HG03064 (cell line): ENCODE measurements around the gene HAPLN2.
A peak's percentile ranks its signal among the peaks of the same experiment; 100 is the strongest.
"Not testable (repeated sequence)": the region's sequence is repeated elsewhere in the genome, so short reads cannot be mapped to it uniquely, and the experiment has no call there.

Source experiments
- ATAC-seq: cut with Tn5 transposase; IDR thresholded peaks from one replicate; pipeline ENCODE4 v1.9.1; 2021; ENCODE audit warnings: low read depth; ENCODE audit not compliant: unreplicated experiment

Gene HAPLN2

DNA sequence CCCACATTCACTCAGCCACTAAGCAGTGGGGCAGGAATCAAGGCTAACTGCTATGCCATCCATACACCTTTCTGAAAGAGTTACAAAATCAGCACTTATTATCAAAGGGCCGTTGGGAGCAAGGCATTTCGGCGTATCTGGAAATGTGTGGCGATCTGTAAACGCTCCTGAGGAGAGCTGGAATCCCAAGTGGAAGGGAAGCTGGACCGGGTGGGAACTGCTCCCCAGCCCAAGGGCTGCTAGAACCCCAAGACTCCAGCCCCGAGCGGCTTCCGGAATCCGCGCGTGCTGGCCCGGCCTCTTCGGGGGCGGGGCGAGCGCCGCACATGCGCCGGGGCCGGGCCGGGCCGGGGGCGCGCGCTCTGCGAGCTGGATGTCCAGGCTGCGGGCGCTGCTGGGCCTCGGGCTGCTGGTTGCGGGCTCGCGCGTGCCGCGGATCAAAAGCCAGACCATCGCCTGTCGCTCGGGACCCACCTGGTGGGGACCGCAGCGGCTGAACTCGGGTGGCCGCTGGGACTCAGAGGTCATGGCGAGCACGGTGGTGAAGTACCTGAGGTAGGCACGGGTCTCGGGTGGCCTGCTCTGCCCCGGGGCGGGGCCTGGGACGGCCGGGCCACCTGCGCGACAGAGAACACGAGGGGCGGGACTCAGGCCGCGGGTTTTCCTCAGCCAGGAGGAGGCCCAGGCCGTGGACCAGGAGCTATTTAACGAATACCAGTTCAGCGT lies 27.6 kb upstream of the HAPLN2 start, which contains the start of gene NAXE:
TSS of gene NAXE (plus strand) at position 345 of the 726 bp plus-strand sequence. CDS start at position 374, 29 bp downstream.
- peak; percentile 91 for ATAC-seq

DNA sequence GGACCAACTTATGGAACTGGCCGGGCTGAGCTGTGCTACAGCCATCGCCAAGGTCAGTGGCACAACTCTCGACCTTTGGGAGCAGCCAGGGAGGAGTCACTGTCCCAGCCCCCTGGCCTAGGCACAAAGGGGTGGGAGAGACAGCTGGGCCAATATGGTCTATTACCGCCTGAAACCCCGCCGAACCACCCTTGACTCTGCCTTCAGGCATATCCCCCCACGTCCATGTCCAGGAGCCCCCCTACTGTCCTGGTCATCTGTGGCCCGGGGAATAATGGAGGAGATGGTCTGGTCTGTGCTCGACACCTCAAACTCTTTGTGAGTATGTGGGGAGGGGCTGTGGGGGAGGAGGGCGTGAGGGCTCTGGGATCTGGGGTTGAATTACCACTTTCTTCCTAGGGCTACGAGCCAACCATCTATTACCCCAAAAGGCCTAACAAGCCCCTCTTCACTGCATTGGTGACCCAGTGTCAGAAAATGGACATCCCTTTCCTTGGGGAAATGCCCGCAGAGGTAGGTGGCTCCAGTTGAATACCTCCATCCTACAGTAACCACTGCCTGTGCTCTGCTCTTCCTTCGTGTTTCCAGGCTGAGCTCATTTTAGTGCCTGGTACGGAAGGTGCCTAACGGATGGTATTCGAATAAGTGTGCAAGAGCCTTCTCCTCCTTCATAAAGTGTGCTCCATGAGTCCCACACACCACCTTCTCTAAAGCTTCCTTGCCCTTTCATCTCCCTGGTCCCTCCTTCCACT lies 26.9 kb upstream of the HAPLN2 start:
- no peak for ATAC-seq

DNA sequence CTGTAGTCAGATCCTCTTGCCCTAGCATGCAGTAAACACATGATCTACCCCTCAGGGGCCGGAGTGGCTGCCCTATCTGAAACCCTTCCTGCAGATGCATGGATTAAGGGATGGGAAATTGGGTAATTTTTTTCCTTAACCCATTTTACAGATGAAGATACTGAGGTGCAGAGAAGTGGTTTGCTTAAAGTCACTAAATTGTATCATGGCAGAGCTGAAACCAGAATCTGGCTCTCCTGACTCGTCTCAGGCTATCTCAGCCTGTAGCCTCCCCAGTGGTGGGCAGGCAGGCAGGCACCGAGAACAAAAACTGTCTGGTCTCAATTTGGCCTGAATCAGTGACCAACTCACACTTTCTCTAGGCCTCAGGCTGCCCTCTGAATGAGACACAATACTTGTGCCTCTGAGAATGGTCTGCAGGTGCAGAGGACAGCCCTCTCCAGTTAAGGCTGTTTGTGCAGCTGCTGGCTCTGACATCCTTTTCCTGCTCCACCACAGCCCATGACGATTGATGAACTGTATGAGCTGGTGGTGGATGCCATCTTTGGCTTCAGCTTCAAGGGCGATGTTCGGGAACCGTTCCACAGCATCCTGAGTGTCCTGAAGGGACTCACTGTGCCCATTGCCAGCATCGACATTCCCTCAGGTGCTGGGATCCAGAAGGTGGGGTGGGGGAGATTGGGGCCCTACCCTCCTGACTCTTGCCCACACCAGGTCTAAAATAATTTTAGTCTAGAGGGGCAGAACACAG lies 26.1 kb upstream of the HAPLN2 start:
- no peak for ATAC-seq

DNA sequence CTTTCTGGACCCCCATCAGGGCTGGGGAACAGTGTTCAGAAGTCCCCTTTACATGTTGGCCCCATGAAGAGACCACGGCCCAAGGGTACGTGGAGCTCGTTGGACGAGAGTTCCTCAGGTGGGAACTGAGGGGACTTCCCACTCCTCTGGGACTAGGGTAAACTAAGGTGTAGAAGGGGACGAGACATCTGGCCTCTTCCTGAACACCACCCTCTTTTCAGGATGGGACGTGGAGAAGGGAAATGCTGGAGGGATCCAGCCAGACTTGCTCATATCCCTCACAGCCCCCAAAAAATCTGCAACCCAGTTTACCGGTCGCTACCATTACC lies 25.6 kb upstream of the HAPLN2 start:
- no peak for ATAC-seq

DNA sequence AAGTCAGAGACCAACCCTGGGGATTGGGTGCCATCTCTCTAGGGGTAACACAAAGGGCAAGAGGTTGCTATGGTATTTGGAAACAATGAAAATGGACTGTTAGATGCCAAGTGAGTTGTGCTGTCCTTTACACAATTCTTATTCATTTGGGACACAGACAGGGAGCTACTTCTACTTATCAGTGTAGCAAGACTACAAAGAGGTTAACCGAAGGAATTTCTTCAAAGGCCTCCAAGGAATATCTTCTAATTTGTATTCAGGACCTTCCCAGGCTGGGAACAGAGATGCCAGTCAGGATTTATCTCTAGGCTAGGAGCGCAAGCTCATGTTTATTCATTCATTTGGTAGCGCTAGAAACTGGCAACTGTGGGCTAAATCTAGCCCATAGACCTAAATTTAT lies 25.0 kb upstream of the HAPLN2 start:
- ATAC-seq: no peak

DNA sequence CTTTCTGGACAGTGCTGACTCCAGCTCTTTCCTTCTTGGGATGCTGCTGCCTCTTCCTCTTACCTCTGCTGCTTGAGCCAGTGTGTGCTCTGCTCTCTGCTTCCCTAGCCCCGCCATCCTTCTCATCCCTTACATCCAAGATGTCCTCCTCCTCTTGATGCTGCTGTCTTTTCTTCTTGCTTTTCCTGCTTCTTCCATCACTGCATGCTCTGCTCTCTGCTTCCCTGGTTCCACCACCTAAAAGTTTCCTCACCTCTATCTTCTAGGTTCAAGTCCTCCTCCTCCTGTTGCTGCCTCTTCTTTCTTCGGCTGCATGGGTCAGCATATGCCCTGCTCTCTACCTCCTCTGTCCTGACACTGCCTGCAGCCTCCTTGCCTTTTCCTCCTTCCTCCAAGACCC lies 24.2 kb upstream of the HAPLN2 start:
- ATAC-seq: no peak

DNA sequence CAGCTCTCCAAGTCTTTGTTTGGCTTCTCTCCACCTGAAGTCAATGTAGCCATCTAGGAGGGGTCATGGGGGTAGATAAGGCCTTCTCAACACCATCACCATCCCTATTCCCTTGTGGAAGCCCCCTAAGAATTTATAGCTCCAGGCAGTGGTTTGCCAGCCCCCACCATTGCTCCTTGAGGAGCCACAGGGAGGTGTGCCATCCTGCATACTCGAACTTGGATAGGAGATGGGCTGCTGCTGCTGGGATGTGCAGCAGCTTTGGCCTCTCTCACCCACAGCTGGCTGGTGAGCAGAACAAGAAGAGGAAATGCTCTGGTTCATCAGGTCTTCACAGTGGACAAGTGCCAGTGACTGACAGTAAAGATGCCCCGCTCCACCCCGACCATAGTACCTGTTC lies 22.8 kb upstream of the HAPLN2 start:
- no peak for ATAC-seq

DNA sequence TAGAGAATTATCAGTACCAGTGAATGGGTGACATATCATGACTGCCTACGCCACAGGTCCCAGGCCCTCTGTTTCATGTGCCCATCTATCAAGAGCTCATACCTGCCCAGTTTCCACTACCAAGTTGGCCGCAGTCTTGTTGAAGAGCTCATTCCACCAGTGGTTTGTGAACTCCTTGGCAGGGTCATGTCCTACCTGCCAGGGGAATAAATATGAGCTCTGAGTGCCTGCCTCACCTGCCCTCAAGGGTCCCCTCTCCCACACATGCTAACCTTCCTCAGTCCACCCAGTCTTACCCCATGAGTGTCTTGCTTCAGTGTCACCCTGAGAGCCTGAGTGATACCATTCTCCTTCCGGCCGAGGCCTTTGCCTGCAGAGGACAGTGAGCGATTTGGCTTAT lies 21.1 kb upstream of the HAPLN2 start:
- no peak for ATAC-seq

DNA sequence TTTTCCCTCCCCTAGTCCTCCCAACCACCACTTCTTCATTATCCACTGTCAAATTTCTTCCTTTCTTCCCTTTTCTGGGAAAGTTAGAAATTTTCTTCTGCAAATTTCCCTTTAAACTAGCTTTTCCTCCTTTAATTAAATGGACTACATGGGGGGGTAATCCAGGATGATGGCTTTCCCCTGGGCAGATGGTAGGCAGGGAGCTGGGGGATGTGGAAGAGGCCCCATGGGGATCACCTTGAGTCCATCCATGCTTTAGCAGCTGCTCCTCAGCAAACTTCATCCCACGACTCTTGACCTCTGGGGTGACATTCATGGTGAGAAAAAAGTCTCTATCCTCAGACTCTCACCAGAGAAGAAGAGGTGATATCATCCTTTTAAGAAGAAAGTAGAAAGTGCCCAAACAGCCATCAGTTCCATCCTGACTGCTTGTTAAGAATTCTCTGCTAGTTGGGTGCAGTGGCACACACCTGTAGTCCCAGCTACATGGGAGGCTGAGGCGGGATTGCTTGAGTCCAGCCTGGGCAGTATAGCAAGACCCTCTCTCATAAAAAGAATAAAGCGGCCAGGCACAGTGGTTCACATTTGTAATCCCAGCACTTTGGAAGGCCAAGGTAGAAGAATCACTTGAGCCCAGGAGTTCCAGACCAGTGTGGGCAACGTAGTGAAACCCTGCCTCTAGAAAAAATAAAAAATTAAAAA lies 20.3 kb upstream of the HAPLN2 start:
- ATAC-seq: no peak

DNA sequence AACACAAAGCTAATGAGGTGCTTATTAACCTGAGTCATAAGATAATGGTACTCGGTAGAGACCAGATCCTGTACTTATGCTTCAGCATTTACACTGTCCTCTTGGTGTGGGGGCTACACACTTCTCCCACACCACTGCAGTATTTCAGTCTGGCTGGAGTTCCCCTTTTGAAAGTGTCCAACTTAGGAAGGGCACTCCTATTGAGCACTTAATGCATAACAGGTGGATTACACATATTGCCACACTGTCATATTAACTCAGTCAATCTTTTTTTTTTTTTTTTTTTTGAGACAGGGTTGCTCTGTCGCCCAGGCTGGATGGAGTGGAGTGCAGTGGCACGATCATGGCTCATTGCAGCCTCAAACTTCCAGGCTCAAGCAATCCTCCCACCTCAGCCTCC lies 19.4 kb upstream of the HAPLN2 start:
- no peak for ATAC-seq

DNA sequence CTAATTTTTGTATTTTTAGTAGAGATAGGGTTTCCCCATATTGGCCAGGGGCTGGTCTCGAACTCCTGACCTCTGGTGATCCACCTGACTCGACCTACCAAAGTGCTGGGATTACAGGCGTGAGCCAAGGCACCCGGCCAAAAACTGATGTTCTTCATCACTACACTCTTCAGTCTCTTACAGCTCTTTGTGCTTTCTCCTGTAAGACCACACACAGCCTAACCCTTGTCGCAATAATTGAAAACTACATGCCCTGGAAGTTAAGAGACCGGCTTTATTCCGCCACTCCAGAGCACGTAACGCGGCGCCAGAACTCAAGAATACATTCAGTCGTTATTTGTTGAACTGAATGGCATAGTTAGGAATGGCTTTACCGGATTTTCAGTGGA lies 18.5 kb upstream of the HAPLN2 start:
- no peak for ATAC-seq

DNA sequence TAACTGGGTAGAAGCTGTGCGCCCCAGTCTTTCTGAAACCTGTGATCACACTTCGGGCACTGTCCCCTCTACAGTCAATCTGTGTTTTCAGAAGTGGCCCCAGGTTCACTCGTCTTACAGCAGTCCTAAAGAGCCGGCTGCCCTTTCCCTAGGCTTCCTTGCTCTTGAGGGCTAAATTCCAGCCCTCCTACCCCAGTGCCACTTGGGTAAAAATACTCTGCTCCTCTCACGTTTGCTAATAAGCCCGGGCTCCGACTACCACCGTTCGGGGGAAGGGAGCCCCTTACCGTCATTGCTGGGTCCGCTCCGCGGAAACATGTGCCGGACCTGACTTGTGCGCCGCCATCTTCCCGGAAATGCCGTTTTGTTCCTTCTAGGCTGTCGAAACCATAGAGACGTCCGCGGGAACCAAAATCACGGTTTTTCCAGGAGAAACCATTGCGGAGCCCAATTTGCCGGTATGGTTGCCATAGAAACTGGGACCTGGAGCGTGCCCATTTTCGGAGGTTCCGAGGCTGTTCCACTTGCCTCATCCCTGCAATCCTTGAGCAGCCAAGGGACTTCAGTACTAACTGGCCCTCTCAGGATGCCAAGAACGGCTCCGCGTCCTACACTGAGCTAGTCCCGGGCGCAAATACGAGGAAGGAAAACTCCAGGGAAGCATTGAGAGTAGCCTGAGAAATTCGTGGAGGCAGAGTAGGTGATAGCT lies 17.9 kb upstream of the HAPLN2 start, which contains the start of gene GPATCH4:
TSS of gene GPATCH4 (minus strand) at position 358 of the 709 bp plus-strand sequence.
- no peak for ATAC-seq

DNA sequence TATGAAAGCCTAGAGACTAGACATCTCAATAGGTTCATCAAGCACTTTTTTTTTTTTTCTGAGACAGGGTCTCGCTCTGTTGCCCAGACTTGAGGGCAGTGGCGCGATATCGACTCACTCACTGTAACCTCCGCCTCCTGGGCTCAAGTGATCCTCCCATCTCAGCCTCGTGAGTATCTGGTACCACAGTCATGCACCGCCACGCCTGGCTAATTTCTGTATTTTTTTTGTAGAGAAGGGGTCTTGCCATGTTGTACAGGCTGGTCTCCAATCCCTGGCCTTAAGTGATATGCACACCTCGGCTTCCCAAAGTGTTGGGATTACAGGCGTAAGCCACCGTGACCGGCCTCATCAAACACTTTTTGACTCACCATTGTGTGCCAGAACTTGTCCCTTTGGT lies 17.3 kb upstream of the HAPLN2 start:
- no peak for ATAC-seq

DNA sequence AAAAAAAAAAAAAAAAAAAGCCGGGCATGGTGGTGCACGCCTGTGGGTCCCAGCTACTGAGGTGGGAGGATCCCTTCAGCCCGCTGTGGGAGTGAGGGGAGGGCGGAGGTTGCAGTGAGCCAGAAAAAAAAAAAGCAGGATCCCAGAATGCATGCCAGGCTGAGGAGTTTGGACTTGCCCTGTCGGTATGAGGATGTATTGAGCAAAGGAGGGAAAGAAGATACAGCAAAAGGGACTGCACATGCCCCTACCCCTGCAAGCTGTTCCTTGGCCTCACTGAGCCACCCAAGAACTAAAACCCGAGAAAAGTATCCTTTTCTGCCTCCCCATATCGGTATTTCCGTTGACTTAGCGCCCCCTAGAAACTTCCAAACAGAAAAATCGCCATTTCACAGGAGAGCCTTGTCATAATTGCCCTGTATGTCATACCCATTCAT lies 16.6 kb upstream of the HAPLN2 start:
- no peak for ATAC-seq

DNA sequence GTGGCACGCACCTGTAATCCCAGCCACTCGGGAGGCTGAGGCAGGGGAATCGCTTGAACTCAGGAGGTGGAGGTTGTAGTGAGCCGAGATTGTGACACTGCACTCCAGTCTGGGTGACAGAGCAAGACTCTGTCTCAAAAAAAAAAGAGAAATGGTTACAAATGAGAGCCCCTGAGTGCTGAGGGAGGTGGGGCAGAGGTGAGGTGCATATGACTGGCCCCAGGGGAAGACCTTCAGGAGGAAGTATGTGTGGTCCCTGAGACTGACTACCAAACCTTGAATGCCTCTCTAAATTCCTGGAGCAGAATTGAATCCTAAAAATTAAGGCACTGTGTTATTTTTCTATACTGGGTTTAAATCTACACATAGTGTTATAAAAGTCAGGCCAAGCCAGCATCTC lies 11.9 kb upstream of the HAPLN2 start:
- ATAC-seq: not testable (repeated sequence)

DNA sequence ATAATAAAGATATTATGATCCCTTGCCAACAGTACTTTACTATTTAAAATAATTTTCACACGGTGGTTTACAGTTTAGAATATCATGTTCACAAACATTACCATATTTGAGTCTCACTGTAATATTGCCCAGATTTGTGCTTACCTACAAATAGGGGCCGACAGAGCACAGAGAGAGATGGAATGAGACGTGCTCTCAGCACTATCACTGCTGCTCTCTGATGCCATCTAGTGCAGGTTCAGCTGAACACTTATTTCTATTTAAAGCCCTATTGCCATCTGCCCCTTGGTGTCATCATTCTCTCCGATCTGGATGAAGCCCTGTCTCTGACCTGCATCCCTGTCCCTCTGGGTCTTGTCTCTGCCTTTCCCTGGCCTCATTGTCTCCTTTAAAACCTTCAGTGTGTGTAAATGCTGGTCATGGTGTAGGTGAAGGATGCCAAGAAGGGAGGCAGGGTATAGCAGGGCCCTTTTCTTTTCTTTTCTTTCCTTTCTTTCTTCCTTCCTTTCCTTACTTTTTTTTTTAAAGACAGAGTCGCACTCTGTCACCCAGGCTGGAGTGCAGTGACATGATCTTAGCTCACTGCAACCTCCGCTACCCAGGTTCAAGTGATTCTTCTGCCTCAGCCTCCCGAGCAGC lies 11.1 kb upstream of the HAPLN2 start:
- ATAC-seq: no peak

DNA sequence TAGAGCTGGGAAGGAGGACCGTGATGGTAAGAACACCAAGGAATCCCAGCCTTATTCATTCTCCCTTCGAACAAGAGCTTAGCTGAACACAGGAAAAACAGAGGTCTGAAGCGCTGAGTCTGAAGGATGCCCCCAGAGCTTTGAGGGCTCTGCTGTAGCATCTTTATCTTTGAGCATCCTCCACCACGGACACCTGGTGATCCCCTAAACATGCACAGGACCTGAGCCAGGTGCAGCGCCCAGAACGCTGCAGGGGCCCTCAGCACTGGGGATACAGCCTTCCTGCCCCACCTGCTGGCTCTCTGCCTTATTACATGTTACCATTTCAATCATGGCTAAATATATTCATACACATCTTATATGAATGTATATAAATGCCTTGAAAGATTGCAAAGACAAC lies 10.2 kb upstream of the HAPLN2 start:
- no peak for ATAC-seq

DNA sequence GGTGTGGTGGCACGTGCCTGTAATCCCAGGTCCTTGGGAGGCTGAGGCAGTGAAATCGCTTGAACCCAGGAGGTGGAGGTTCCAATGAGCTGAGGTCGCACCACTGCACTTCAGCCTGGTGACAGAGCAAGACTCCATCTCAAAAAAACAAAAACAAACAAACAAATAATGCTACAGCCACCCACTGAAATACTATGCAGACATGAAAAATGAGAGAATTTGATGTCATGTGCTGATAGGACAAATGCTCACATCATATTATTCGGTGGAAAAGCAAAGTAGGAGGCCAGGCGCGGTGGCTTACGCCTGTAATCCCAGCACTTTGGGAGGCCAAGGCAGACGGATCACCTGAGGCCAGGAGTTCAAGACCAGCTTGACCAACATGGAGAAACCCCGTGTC lies 9.1 kb upstream of the HAPLN2 start:
- not testable (repeated sequence) for ATAC-seq

DNA sequence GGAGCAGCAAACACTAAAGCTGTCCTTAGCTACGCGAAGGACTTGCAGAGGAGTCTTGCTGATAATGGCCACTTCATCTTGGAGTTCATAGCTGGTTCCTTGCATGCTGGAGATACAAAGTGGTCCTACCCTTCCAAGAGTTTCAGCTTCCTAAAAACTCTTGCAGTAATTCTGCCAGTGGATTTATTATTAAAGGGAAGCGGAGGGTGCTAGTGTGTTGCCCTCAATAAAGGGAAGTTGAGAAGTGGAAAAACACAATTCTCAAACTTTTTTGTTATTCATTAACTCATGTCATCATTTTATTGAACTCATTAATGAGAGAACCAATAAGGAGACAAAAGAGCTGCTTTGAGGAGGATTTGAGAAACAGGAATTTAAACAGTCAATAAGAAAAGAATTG lies 6.5 kb upstream of the HAPLN2 start:
- ATAC-seq: no peak

DNA sequence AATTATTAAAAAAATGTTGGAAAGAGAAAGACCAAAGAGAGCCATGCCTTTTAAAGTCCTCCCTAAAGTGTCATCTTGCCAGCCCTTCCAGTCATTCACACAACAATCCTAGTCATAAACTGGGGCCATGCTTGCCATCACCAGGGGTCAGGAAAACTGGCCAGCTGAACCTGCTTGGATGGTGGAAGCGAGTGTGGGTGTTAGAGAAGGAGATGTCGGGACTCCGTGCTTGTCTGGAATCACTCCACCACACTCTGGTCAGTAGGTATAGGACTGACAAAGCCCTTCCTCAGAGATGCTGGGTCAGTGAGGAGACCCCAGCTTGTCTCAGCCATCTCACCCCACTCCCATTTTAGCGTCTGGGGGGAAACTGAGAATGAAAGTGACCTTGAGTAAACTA lies 3.3 kb upstream of the HAPLN2 start:
- no peak for ATAC-seq
